NCI-H460 (cell line): ENCODE data around the gene MRPL55. TPM values are rescaled to one million over a fixed set of nuclear protein-coding genes. Genes with fewer than 3 reads are reported as not detected.

ENCODE experiments used
- DNase-seq: peaks from one replicate; pipeline ENCODE4 v3.0.0-alpha.2; 2016; ENCODE audit warnings: low read depth; ENCODE audit errors: extremely low read depth
- total RNA-seq: library from RNA; depleted of rRNA; stranded (reverse); fragments of >200 nt; shearing (Covaris generic); gene quantifications from 2 replicates; pipeline ENCODE4 v1.2.3, GENCODE V29; 2014

The MRPL55 gene
- total RNA-seq, 1 experiment from 2014 or later, result 71.2 TPM

- DNase-seq, result no peak
These were observed 39.2 kb upstream of the MRPL55 start for GRCh38 chr1:228148196-228148861.

DNA sequence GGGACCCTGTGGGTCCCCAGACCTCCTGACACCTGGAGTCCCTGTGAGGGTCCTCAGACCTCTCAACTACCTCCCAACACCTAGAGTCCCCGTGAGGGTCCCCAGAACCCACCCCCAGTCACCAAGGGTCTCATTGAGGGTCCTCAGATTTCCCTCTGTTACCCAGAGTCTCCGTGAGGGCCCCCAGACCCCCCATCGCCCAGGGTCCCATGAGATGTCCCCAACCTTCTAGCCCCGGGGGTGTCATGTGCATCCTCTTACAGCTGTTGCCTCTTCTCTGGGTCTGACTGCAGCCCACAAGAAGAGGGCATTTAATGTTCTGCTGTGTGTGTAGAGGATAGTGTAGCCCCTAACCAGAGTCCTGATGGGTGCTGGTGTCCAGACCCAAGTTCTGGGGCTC lies 38.7 kb upstream of the MRPL55 start:
- DNase-seq, result no peak

DNA sequence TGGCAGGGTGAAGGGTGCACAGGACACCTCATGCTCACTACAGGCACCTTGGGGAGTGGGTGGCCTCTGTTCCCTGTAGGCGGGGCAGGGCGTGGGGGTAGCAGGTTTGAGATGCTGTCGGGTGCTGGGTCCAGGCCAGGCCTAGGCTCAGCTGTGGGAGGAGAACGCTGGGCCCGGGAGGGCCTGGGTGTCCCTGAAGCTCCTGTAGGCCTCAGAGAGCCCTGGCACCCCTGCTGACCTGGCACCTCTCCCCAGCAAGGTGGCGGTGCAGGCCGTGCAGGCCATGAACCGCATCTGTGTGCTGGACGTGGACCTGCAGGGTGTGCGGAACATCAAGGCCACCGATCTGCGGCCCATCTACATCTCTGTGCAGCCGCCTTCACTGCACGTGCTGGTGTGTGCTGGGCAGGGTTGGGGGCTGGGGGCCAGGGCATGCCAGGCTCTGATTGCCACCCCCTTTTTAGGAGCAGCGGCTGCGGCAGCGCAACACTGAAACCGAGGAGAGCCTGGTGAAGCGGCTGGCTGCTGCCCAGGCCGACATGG lies 38.1 kb upstream of the MRPL55 start:
- no peak for DNase-seq

DNA sequence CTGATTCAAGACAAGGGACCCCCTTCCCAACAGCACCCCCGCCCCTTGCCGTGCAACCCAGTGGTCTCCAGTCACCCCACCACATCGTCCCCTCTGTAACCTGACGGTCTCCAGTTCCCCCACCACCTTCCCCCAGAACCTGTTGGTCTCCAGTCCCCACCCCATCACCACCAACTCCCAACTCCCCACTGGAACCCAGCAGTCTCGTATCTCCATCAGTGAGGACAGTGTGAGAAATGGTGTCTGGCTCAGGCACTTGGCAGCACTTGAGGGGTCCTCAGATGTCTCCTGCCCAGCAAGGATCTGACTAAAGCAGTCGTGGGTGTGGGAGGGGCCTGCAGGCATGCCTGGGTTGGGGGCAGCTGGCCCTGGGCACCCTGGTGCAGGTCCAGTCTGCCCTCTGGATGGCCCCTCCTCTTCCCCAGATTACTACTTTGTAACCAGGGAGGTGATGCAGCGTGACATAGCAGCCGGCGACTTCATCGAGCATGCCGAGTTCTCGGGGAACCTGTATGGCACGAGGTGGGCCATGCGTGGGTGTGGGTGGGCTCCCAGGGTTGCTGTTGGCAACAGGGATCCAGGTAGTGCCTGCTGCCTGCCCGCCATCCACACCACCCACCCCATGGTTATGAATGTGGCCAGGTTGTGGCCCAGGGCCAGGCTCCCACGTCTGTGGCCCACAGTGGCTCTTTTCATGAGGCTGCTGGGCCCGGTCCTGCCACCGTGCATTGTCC lies 37.5 kb upstream of the MRPL55 start:
- DNase-seq, result no peak

GRCh38 chr1:228145463-228146416 lies 36.6 kb upstream of the MRPL55 start:
- no peak for DNase-seq

DNA sequence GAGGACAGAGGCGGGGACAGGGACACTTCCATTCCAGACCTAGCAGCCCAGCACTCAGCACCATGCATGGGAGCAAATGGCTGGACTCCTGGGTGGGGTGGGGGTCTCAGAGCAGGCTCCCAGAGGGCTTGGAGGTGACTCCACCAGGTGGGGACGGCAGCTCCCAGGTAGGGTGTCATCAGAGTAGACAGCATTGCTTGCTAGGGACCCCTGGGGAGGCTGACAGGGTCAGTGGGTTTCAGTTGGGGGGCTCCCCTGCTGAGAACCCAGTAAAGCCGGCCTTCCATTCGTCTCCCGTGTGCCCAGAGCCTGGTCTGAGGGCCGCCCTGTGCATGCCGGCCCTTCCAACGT lies 35.9 kb upstream of the MRPL55 start:
- no peak for DNase-seq

- DNase-seq, result no peak
These were observed 35.3 kb upstream of the MRPL55 start for GRCh38 chr1:228144193-228144992.

GRCh38 chr1:228143480-228144192 lies 34.5 kb upstream of the MRPL55 start:
- no peak for DNase-seq

- no peak for DNase-seq
These were observed 33.6 kb upstream of the MRPL55 start for GRCh38 chr1:228142701-228143136.

DNA sequence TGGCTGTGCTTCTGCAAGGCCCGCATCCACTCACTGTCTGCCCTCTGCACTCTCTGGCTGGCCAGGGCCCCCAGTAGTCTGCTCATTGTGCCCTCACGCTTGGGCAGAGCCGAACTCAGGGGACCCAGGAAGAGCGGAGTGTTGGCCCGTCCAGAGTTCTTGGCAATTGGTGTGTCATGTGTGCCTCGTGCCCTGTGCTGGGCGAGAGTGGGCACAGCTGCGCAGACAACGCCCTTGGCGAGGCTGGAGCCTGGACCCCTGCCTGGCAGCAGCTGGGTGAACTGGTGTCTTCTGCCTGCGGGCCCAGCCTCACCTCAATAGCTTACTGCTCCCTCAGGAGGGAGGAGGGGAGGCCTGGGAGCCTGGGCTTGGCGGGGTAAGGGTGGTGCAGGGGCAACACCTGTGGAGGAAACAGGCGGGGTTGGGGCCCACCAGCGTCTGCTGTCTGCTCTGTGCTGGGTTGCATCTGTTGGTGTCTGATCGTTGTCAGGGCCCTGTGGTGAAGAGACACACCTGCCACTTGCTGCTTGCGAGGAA lies 33.1 kb upstream of the MRPL55 start:
- no peak for DNase-seq

DNA sequence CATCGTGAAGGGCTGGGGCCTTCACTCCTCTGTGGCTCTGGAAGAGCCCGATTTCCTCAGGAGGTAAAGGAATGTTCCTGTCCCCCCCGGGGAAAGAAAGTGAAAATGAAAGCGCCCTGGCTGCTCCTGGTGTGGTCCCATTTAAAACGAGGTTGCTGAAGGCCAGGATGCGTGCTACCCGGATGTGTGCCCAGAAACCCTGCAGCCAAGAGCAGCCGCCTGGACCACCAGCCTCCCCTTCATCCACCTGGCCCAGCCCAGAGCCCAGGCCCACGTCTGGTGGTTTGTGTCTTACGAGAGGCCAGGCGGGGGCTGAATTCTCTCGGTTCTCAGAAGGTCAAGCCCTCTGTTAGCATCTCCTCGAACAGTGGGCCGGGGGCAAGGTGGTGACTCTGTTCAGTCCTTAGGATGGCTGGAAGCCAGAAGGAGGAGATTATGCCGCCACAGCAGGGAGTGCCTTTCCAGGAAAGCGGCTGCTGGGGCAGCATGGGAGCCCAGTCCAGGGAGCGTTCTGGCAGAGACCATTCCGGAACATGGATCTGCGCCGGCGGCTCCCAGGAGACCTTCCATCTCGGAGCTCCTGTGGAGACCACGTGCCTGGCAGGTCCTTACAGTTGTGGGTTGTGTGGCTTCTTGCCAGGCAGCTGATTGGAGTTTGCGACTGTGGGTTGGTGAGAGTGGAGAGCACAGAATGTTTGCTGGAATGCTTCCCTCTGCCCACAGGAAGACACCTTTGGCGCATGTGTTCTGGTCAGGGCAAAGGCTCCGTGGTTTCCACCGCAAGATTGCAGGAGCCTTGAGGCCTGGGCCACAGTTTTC lies 32.3 kb upstream of the MRPL55 start:
- no peak for DNase-seq

GRCh38 chr1:228140724-228141225 lies 31.7 kb upstream of the MRPL55 start:
- DNase-seq, result no peak

DNA sequence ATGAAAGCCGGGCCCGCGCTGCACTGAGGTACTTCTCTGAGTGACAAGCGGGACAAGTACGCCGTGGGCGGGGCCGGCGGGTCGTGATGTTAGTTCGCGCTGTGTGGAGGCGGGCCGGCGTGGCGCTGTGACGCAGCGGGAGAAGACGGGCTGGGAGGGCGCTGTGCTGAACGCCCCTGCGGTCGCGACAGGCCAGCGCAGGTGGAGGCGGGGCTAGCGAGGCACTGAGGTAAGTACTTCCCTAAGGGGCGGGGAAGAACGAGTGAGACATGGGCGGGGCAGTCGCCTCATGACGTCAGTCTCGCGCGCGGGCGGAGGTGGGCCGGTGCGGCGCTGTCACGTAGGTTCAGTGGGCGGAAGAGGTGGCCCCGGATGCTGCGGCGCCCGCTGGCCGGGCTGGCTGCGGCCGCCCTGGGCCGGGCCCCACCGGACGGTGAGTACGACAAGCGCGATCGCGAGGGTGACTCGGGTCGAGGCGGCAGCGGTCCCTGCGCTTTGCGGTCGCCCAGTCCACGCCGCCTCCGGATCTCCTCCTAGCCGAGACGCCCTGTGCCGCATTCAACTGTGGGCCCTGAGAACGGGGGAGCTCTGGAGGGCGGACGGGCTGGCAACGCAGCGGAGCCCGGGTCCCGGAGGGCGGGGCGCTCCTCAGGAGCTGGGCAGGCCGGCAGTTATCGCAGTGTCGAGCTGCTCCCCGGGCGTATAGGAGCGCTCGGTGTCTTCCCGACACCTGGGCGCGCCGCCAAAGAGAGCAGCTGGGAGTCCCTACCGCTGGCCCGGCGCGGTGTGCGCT lies 31.0 kb upstream of the MRPL55 start, which contains the start of gene GUK1:
Gene GUK1, plus strand, starts transcription at position 349 of the 793 bp plus-strand sequence. Its CDS starts 24 bp downstream, at position 373.
- DNase-seq, result peak; percentile 100

DNA sequence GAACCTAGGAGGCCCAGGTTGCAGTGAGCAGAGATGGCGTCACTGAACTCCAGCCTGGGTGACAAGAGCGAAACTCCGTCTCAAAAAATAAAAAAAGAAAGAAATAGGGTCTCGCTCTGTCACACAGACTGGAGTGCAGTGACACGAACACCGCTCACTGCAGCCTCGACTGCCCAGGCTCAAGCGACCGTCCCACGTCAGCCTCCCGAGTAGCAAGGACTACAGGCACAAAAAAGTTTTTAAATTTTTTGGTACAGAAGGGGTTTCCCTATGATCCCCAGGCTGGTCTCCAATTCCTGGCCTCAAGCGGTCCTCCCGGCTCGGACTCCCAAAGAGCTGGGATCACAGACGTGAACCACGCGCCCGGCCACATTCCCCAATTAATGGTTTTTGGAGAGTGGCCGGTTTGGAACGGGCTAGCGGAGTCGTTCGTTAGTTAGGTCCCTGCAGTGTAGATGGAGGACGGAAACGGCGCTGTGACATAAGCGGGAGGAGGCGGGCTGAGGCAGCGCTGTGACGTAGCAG lies 30.4 kb upstream of the MRPL55 start:
- no peak for DNase-seq

GRCh38 chr1:228136901-228137300 lies 27.8 kb upstream of the MRPL55 start:
- DNase-seq, result no peak

- DNase-seq, result no peak
These were observed 25.5 kb upstream of the MRPL55 start for GRCh38 chr1:228134591-228134990.

- no peak for DNase-seq
These were observed 22.7 kb upstream of the MRPL55 start for GRCh38 chr1:228131766-228132165.
